ENCODE data around the gene MBOAT1.
A peak's percentile ranks its signal among the peaks of the same experiment; 100 is the strongest.

Gene MBOAT1

GRCh38 chr6:20233007-20233730, 20.9 kb upstream of the MBOAT1 start:
- DNase-seq = no peak

GRCh38 chr6:20232188-20232587, 19.9 kb upstream of the MBOAT1 start:
- no peak for DNase-seq

GRCh38 chr6:20230401-20231119, 18.3 kb upstream of the MBOAT1 start:
- no peak for DNase-seq

GRCh38 chr6:20229881-20230280, 17.6 kb upstream of the MBOAT1 start:
- no peak for DNase-seq

- DNase-seq = no peak
Measured at GRCh38 chr6:20227350-20227749, 15.1 kb upstream of the MBOAT1 start.

GRCh38 chr6:20223141-20223540, 10.9 kb upstream of the MBOAT1 start:
- no peak for DNase-seq

GRCh38 chr6:20221421-20221820, 9.2 kb upstream of the MBOAT1 start:
- no peak for DNase-seq

- DNase-seq = no peak
Measured at GRCh38 chr6:20220359-20220758, 8.1 kb upstream of the MBOAT1 start.

GRCh38 chr6:20217891-20218290, 5.6 kb upstream of the MBOAT1 start:
- DNase-seq = no peak

GRCh38 chr6:20217324-20217855, 5.1 kb upstream of the MBOAT1 start:
- DNase-seq = no peak

GRCh38 chr6:20215310-20215709, 3.0 kb upstream of the MBOAT1 start:
- DNase-seq = no peak

- no peak for DNase-seq
Measured at GRCh38 chr6:20213271-20213798, 1.1 kb upstream of the MBOAT1 start.

- DNase-seq = peak; percentile 16
Measured at GRCh38 chr6:20211941-20212391, 303 bp downstream of the MBOAT1 start.

- no peak for DNase-seq
Measured at GRCh38 chr6:20211037-20211940, 980 bp downstream of the MBOAT1 start.

- no peak for DNase-seq
Measured at GRCh38 chr6:20210158-20210557, 2.1 kb downstream of the MBOAT1 start.

GRCh38 chr6:20208687-20209378, 3.4 kb downstream of the MBOAT1 start:
- DNase-seq = no peak

- DNase-seq = no peak
Measured at GRCh38 chr6:20207088-20207418, 5.2 kb downstream of the MBOAT1 start.

- DNase-seq = no peak
Measured at GRCh38 chr6:20205722-20206161, 6.5 kb downstream of the MBOAT1 start.

GRCh38 chr6:20204512-20204894, 7.8 kb downstream of the MBOAT1 start:
- DNase-seq = no peak

GRCh38 chr6:20203561-20204511, 8.4 kb downstream of the MBOAT1 start:
- DNase-seq = no peak

- DNase-seq = no peak
Measured at GRCh38 chr6:20202699-20203302, 9.5 kb downstream of the MBOAT1 start.
